Loucy (cell line): Measurements from ENCODE around the gene MAD1L1.

ENCODE experiments used
- H2AFZ ChIP-seq: fragments of 200-600 bp; sonication (generic); 2 replicates; pipeline ENCODE4 v1.6.0; 2016; ENCODE audit warnings: antibody characterized with exemption, mild to moderate bottlenecking, low read length, moderate library complexity
- H3F3A ChIP-seq: fragments of 200-600 bp; 2 replicates; pipeline ENCODE4 v1.6.0; 2016; ENCODE audit warnings: antibody characterized with exemption, low read depth, mild to moderate bottlenecking
- H3K27me3 ChIP-seq: fragments of 200-600 bp; sonication (generic); 2 replicates; pipeline ENCODE4 v1.6.1; 2014; ENCODE audit warnings: low read length, mild to moderate bottlenecking; ENCODE audit not compliant: insufficient read depth, poor library complexity, severe bottlenecking
- H3K36me3 ChIP-seq: fragments of 200-600 bp; sonication (generic); 2 replicates; pipeline ENCODE4 v1.6.1; 2016; ENCODE audit warnings: low read length; ENCODE audit not compliant: insufficient read depth
- H3K4me1 ChIP-seq: fragments of 200-600 bp; sonication (generic); 2 replicates; pipeline ENCODE4 v1.5.1; 2014; ENCODE audit warnings: low read length, mild to moderate bottlenecking; ENCODE audit not compliant: insufficient read depth, poor library complexity, severe bottlenecking
- H3K4me2 ChIP-seq: fragments of 200-600 bp; sonication (generic); 2 replicates; pipeline ENCODE4 v1.6.0; 2014; ENCODE audit warnings: antibody characterized with exemption, low read length, low read depth, mild to moderate bottlenecking; ENCODE audit not compliant: poor library complexity, severe bottlenecking
- H3K4me3 ChIP-seq: fragments of 200-600 bp; sonication (generic); 2 replicates; pipeline ENCODE4 v1.5.1; 2014; ENCODE audit warnings: low read length, mild to moderate bottlenecking, mixed read lengths; ENCODE audit not compliant: poor library complexity, severe bottlenecking
- H3K79me2 ChIP-seq: fragments of 200-600 bp; sonication (generic); 2 replicates; pipeline ENCODE4 v1.6.1; 2014; ENCODE audit warnings: low read length; ENCODE audit not compliant: insufficient read depth
- H3K9ac ChIP-seq: fragments of 200-600 bp; sonication (generic); 2 replicates; pipeline ENCODE4 v1.6.0; 2014; ENCODE audit warnings: mild to moderate bottlenecking, low read depth, low read length, moderate library complexity; ENCODE audit not compliant: poor library complexity, severe bottlenecking
- H3K9me2 ChIP-seq: fragments of 200-600 bp; sonication (generic); replicated peaks from 2 replicates; pipeline ENCODE4 v1.6.1; 2016; ENCODE audit warnings: low read depth, low read length, mixed read lengths
- H3K9me3 ChIP-seq: fragments of 200-600 bp; sonication (generic); 2 replicates; pipeline ENCODE4 v1.6.1; 2014; ENCODE audit warnings: mild to moderate bottlenecking, antibody characterized with exemption, low read length, low read depth; ENCODE audit not compliant: insufficient read depth
- H4K20me1 ChIP-seq: fragments of 200-600 bp; sonication (generic); 2 replicates; pipeline ENCODE4 v1.6.0; 2014; ENCODE audit warnings: antibody characterized with exemption, low read length, mild to moderate bottlenecking; ENCODE audit not compliant: insufficient read depth, poor library complexity, severe bottlenecking
- CTCF ChIP-seq: fragments of 200-600 bp; sonication (generic); conservative IDR thresholded peaks from 2 replicates; pipeline ENCODE4 v1.5.1; 2014; ENCODE audit warnings: mild to moderate bottlenecking, antibody characterized with exemption, low read length
- EZH2phosphoT487 ChIP-seq: fragments of 200-600 bp; IDR thresholded peaks from 2 replicates; pipeline ENCODE4 v1.6.1; 2018; ENCODE audit warnings: antibody characterized with exemption, mild to moderate bottlenecking, moderate library complexity, borderline replicate concordance

MAD1L1 gene

DNA sequence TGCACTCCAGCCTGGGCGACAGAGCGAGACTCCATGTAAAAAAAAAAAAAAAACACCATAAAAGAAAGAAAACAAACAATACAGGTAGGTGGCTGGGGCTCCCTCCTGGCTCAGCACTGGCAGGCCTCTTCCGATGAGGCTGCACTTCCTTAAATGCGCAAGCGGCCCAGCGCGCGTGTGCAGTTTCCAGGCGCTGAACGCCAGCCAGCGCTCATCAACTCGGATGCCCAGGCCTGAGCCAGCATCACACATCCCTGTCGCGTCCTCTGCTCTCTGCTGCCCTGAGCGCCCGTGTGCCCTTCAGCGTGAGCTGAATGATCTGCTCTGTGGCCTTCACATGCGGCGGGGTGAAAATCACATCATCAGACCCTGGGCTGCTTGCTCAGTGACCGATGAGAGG lies 41.1 kb upstream of the MAD1L1 start:
- Histone ChIP-seq H3K4me3 (no peak overlapping the region), H2AFZ (no peak overlapping the region), H3K9ac (no peak overlapping the region), H3K9me3 (no peaks in the 10 kb centered on the region), H3K36me3 (peaks cover 11% of the 10 kb centered on the region; the same call in 1 of the 2 replicates), H3K4me1 (no peaks in the 10 kb centered on the region), H3K4me2 (no peak overlapping the region), H3K79me2 (no peaks in the 10 kb centered on the region), H3F3A (no peaks in the 10 kb centered on the region), H4K20me1 (no peaks in the 10 kb centered on the region), H3K9me2 (no peaks in the 10 kb centered on the region), H3K27me3 (no peaks in the 10 kb centered on the region)
- TF ChIP-seq CTCF, result no peak
- TF ChIP-seq EZH2phosphoT487, result no peak

GRCh38 chr7:2272031-2272430 lies 39.3 kb upstream of the MAD1L1 start:
- TF ChIP-seq EZH2phosphoT487 (no peak), CTCF (no peak)
- Histone ChIP-seq H2AFZ (no peak overlapping the region), H3K36me3 (peaks cover 8% of the 10 kb centered on the region; the same call in 1 of the 2 replicates)

DNA sequence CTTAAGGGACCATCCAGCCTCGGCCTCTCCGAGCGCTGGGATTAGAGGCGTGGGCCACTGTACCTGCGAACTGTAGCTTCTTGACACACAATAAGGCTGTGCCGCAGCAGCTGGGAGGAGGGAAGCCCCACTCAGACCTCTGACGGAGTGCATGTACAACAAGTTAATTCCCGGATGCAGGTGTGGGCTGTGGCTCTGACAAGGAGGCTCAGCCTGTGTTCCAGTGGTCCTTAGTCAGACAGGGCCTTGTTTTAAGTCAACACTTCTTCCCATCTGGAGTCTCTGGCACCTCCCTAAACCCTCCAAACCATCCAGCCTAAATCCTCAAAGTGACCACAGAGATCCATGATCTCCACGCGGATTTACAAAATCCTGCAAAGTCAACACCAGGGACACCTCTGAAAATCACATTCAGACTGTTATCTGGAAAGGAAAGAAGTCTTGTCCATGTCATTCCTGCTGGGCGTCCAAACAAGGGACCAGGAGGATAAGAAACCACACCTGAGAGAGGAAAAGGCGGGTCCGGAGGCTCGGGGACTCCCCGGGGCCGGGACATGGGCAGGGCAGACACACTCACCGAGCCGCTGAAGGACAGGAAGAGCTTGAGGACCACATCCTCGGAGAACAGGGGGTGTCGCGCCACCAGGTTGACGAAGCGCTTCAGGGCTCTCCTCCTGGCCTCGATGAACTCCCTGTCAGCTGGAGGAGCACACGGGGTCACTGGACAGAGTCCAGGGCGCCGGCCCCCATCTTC lies 38.7 kb upstream of the MAD1L1 start:
- Histone ChIP-seq H3K9me3 (no peaks in the 10 kb centered on the region), H3K9ac (no peak overlapping the region), H3K36me3 (peaks cover 6% of the 10 kb centered on the region; the same call in 1 of the 2 replicates), H3K4me3 (no peak overlapping the region), H4K20me1 (no peaks in the 10 kb centered on the region), H2AFZ (no peak overlapping the region), H3K79me2 (no peaks in the 10 kb centered on the region), H3K9me2 (no peaks in the 10 kb centered on the region), H3K4me2 (no peak overlapping the region), H3K27me3 (no peaks in the 10 kb centered on the region), H3K4me1 (no peaks in the 10 kb centered on the region), H3F3A (no peaks in the 10 kb centered on the region)
- TF ChIP-seq EZH2phosphoT487 (no peak), CTCF (no peak)

More at GRCh38 chr7:2272031-2272430, 39.3 kb upstream of the MAD1L1 start:
- Histone ChIP-seq H3K4me1 (no peaks in the 10 kb centered on the region), H3K27me3 (no peaks in the 10 kb centered on the region), H3K4me2 (no peak overlapping the region), H3K9me3 (no peaks in the 10 kb centered on the region), H3F3A (no peaks in the 10 kb centered on the region), H3K9me2 (no peaks in the 10 kb centered on the region), H3K4me3 (no peak overlapping the region), H3K9ac (no peak overlapping the region), H3K79me2 (no peaks in the 10 kb centered on the region), H4K20me1 (no peaks in the 10 kb centered on the region)
